Measurements from ENCODE around the gene TSBP1.

The TSBP1 gene

GRCh38 chr6:32327103-32327502 lies 44.6 kb downstream of the TSBP1 start:
- Histone ChIP-seq H3K4me1 (ENCODE audit: insufficient read depth, low read length) (no peaks in the 10 kb centered on the region), H3K4me2 (ENCODE audit: insufficient read depth, low read length) (no peak overlapping the region), H3K4me3 (ENCODE audit: low read depth in 1 of 2, low read length in 2 of 2) (no peak overlapping the region), H3K9ac (ENCODE audit: low read depth, low read length) (no peak overlapping the region), H4K20me1 (ENCODE audit: insufficient read depth, low read length) (no peaks in the 10 kb centered on the region), H2AFZ (ENCODE audit: low read depth, low read length) (no peak overlapping the region), H3K27me3 (ENCODE audit: insufficient read depth, low read length, poor library complexity) (peaks cover 13% of the 10 kb centered on the region), H3K79me2 (ENCODE audit: insufficient read depth, low read length) (no peaks in the 10 kb centered on the region), H3K27ac (ENCODE audit: low read length) (no peak overlapping the region), H3K36me3 (ENCODE audit: insufficient read depth, low read length) (no peaks in the 10 kb centered on the region), H3K9me3 (ENCODE audit: insufficient read depth, low read length, severe bottlenecking) (no peaks in the 10 kb centered on the region)
- no peak for TF ChIP-seq CTCF (IDR thresholded peaks at IDR 0.05; ENCODE audit: borderline replicate concordance, extremely low read depth, low read length, poor library complexity, severe bottlenecking)
- TF ChIP-seq EZH2 (IDR thresholded peaks at IDR 0.05; ENCODE audit: borderline replicate concordance, low read depth, low read length, severe bottlenecking) = no peak
- DNase-seq (no peak), ATAC-seq (ENCODE audit: insufficient read depth, low read depth) (no peak)

GRCh38 chr6:32318501-32318900 lies 53.2 kb downstream of the TSBP1 start:
- no peak for TF ChIP-seq CTCF (IDR thresholded peaks at IDR 0.05; ENCODE audit: borderline replicate concordance, extremely low read depth, low read length, poor library complexity, severe bottlenecking)
- TF ChIP-seq EZH2 (IDR thresholded peaks at IDR 0.05; ENCODE audit: borderline replicate concordance, low read depth, low read length, severe bottlenecking) = no peak

GRCh38 chr6:32317541-32317940 lies 54.2 kb downstream of the TSBP1 start:
- Histone ChIP-seq H3K4me1 (ENCODE audit: insufficient read depth, low read length) (no peaks in the 10 kb centered on the region), H3K4me3 (ENCODE audit: low read depth in 1 of 2, low read length in 2 of 2) (no peak overlapping the region), H3K27ac (ENCODE audit: low read length) (no peak overlapping the region), H4K20me1 (ENCODE audit: insufficient read depth, low read length) (no peaks in the 10 kb centered on the region), H3K36me3 (ENCODE audit: insufficient read depth, low read length) (no peaks in the 10 kb centered on the region), H3K9me3 (ENCODE audit: insufficient read depth, low read length, severe bottlenecking) (no peaks in the 10 kb centered on the region), H3K27me3 (ENCODE audit: insufficient read depth, low read length, poor library complexity) (peaks cover 62% of the 10 kb centered on the region), H3K79me2 (ENCODE audit: insufficient read depth, low read length) (no peaks in the 10 kb centered on the region), H2AFZ (ENCODE audit: low read depth, low read length) (no peak overlapping the region), H3K4me2 (ENCODE audit: insufficient read depth, low read length) (no peak overlapping the region), H3K9ac (ENCODE audit: low read depth, low read length) (no peak overlapping the region)
- no peak for TF ChIP-seq CTCF (IDR thresholded peaks at IDR 0.05; ENCODE audit: borderline replicate concordance, extremely low read depth, low read length, poor library complexity, severe bottlenecking)
- ATAC-seq (ENCODE audit: insufficient read depth, low read depth) (no peak), DNase-seq (no peak)

More at GRCh38 chr6:32318501-32318900, 53.2 kb downstream of the TSBP1 start:
- no peaks in the 10 kb centered on the region for H4K20me1 ChIP-seq (ENCODE audit: insufficient read depth, low read length)
- H3K27ac ChIP-seq (ENCODE audit: low read length) = no peak overlapping the region
- H3K79me2 ChIP-seq (ENCODE audit: insufficient read depth, low read length) = no peaks in the 10 kb centered on the region
- no peaks in the 10 kb centered on the region for H3K4me1 ChIP-seq (ENCODE audit: insufficient read depth, low read length)
- no peaks in the 10 kb centered on the region for H3K36me3 ChIP-seq (ENCODE audit: insufficient read depth, low read length)
- peaks cover 68% of the 10 kb centered on the region for H3K27me3 ChIP-seq (ENCODE audit: insufficient read depth, low read length, poor library complexity)
- no peak overlapping the region for H3K4me3 ChIP-seq (ENCODE audit: low read depth in 1 of 2, low read length in 2 of 2)
- ATAC-seq (ENCODE audit: insufficient read depth, low read depth) (no peak), DNase-seq (no peak)
- no peaks in the 10 kb centered on the region for H3K9me3 ChIP-seq (ENCODE audit: insufficient read depth, low read length, severe bottlenecking)
- no peak overlapping the region for H3K9ac ChIP-seq (ENCODE audit: low read depth, low read length)
- H2AFZ ChIP-seq (ENCODE audit: low read depth, low read length) = no peak overlapping the region
- H3K4me2 ChIP-seq (ENCODE audit: insufficient read depth, low read length) = no peak overlapping the region

- ATAC-seq (ENCODE audit: insufficient read depth, low read depth) = no peak
Measured at GRCh38 chr6:32313964-32314363, 57.7 kb downstream of the TSBP1 start.

More at GRCh38 chr6:32313964-32314363, 57.7 kb downstream of the TSBP1 start:
- TF ChIP-seq CTCF (IDR thresholded peaks at IDR 0.05; ENCODE audit: borderline replicate concordance, extremely low read depth, low read length, poor library complexity, severe bottlenecking) (no peak), EZH2 (IDR thresholded peaks at IDR 0.05; ENCODE audit: borderline replicate concordance, low read depth, low read length, severe bottlenecking) (no peak)
- Histone ChIP-seq H3K9ac (ENCODE audit: low read depth, low read length) (no peak overlapping the region), H3K79me2 (ENCODE audit: insufficient read depth, low read length) (no peaks in the 10 kb centered on the region), H4K20me1 (ENCODE audit: insufficient read depth, low read length) (no peaks in the 10 kb centered on the region), H3K4me2 (ENCODE audit: insufficient read depth, low read length) (no peak overlapping the region), H3K4me1 (ENCODE audit: insufficient read depth, low read length) (no peaks in the 10 kb centered on the region), H3K9me3 (ENCODE audit: insufficient read depth, low read length, severe bottlenecking) (no peaks in the 10 kb centered on the region), H3K4me3 (ENCODE audit: low read depth in 1 of 2, low read length in 2 of 2) (no peak overlapping the region), H3K36me3 (ENCODE audit: insufficient read depth, low read length) (no peaks in the 10 kb centered on the region), H3K27ac (ENCODE audit: low read length) (no peak overlapping the region), H2AFZ (ENCODE audit: low read depth, low read length) (no peak overlapping the region), H3K27me3 (ENCODE audit: insufficient read depth, low read length, poor library complexity) (peaks cover 37% of the 10 kb centered on the region)
- DNase-seq = no peak
